C4-2B (cell line): Measurements from ENCODE around the gene ZNF160.
"Not testable (repeated sequence)": the region's sequence is repeated elsewhere in the genome, so short reads cannot be mapped to it uniquely, and the experiment has no call there.

ENCODE experiments used
- H3K27ac ChIP-seq: fragments of 450-650 bp; 2 replicates; pipeline ENCODE4 v1.5.1; 2017
- ZFX ChIP-seq: fragments of 450-650 bp; IDR thresholded peaks from 2 replicates; pipeline ENCODE4 v1.6.1; 2017
- TF ChIP-seq, protein P1 (sequence below): fragments of 450-650 bp; conservative IDR thresholded peaks from 2 replicates; pipeline ENCODE4 v1.5.1; 2017; ENCODE audit warnings: mild to moderate bottlenecking

The ZNF160 gene

DNA sequence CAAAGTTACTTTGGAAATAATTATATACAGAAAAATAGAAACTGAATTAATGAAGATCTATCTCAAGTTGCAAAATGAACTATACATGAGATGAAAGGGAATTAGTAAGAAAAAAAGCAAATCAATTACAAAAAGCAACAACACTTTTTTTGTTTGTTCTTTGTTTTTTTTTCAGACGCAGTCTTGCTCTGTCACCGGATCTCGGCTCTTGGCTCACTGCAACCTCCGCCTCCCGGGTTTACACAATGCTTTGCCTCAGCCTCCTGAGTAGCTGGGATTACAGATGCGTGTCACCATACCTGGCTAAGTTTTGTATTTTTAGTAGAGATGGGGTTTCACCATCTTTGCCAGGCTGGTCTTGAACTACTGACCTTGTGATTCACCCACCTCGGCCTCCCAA is 27.3 kb upstream of the ZNF160 start:
- H3K27ac ChIP-seq = no peak overlapping the region
- TF ChIP-seq, protein P1, sequence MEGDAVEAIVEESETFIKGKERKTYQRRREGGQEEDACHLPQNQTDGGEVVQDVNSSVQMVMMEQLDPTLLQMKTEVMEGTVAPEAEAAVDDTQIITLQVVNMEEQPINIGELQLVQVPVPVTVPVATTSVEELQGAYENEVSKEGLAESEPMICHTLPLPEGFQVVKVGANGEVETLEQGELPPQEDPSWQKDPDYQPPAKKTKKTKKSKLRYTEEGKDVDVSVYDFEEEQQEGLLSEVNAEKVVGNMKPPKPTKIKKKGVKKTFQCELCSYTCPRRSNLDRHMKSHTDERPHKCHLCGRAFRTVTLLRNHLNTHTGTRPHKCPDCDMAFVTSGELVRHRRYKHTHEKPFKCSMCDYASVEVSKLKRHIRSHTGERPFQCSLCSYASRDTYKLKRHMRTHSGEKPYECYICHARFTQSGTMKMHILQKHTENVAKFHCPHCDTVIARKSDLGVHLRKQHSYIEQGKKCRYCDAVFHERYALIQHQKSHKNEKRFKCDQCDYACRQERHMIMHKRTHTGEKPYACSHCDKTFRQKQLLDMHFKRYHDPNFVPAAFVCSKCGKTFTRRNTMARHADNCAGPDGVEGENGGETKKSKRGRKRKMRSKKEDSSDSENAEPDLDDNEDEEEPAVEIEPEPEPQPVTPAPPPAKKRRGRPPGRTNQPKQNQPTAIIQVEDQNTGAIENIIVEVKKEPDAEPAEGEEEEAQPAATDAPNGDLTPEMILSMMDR = no peak
- no peak for TF ChIP-seq ZFX

DNA sequence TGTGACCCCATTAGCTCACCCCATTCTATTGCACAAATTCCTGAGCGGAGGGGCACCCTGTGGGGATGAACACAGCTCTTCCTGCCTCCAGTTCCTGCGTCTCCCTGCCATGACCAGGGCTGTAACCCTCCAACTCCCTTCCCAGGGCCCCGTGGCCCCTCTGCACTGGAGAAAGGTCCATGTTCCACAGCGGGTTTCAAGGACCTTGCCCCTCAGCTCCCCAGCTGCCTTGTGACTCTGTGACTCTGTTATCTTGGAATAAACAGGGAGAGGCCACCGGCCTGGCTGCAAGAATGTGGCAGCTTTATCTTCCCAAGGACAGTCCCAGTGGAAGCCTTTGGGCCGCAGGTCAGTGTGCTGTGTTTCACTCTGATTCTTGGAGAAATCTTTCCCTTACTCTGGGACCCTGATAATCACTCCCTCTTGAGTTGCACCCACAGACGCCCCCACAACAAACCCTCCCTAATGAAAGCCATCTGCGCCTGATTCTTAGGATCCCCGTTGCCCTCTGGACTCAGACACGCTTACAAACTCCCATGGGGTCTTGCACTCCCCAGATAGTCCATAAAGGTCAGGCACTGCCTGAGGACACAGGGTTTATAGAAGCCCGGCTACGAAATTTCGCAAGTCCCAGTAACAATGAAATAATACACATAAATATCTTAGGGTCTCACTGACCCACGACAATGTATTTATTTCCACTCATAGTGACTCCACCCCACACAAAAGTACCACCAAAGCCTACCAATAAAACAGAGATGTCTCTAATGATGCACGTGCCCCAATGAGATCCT is 23.7 kb upstream of the ZNF160 start:
- H3K27ac ChIP-seq = not testable (repeated sequence)

DNA sequence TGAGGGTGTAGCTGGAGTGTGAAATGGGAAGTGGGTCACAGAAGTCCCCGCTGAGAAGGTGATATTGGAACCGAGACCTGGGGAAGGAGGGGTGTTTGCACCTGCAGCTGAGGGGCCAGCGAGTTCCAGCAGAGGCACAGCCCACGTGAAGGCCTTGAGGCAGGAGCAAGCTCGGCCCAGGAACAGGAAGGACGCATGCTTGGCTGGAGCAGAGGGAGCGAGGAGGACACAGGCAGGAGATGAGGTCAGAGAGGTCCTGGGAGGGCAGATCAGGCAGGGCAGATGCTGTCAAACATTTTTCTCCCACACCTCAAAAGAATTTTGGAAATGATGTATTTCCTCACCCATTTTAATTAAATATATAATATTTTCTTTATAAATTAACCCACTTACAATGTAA is 20.2 kb upstream of the ZNF160 start:
- no peak overlapping the region for H3K27ac ChIP-seq
- TF ChIP-seq ZFX = no peak
- TF ChIP-seq, protein P1 = no peak

DNA sequence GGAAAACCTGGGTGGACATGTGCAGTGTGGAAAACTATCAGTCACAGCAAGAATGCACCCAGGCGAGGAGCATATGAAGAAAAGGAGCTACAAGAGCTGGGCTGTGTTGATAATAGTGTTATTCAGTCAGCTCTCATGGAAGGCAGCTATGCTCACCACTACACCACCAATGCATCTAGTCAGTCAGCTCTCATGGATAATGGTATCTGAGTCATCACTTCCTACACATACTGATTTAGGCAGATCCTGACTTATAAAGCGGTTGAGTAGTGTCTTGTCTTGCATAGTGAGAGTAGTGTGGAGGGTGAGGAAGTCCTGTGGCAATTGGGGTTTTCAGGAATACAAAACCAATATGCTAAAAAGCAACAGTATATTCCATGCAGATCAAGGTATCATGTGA is 9.1 kb upstream of the ZNF160 start:
- no peak for TF ChIP-seq ZFX
- TF ChIP-seq, protein P1 = no peak
- H3K27ac ChIP-seq = no peak overlapping the region

DNA sequence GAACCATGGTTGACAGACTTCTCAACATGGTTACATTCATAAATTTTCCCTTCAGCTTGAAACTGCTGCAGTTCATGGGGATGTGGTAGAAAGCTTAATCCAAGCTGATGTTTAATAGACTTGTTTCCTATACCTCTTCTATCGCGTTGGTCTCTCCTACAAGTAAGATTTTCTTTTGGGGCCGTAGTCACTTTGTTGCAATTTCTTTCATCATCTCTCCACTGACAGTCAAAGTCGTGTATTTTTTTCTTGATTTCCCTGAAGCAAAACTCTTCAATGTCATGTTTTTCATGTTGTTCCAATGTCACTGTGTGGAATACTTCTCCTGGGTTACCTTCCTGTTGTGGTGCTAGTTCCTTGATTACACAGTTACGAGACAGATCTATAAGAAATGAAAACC is 6.3 kb upstream of the ZNF160 start:
- H3K27ac ChIP-seq = no peak overlapping the region
- no peak for TF ChIP-seq ZFX

DNA sequence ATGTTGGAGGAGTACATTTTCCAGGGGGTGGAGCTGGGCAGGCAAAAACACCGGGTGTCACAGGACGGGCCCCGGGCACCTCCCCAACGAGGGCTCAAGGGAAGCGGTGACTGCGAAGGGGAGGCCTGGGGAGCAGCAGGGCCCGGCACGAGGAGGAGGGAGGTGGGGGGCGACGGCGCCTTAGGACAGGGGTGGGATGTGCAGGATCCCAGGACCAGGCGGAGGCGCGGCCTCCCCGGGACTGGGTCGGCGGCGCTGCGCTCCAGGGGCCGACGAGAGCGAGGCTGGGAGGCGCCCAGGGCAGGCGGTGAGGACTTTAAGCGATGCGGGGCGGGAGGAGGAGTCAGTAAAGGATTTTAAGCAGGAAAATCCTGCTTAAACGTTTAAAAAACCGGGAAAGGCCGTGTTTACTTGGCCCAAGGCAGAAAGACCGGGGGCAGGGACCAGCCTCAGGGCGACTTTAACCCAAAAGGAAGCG is 427 bp downstream of the ZNF160 start:
- H3K27ac ChIP-seq = peak overlapping the region; percentile 77
- TF ChIP-seq ZFX = peak; percentile 71
- TF ChIP-seq, protein P1 = no peak

DNA sequence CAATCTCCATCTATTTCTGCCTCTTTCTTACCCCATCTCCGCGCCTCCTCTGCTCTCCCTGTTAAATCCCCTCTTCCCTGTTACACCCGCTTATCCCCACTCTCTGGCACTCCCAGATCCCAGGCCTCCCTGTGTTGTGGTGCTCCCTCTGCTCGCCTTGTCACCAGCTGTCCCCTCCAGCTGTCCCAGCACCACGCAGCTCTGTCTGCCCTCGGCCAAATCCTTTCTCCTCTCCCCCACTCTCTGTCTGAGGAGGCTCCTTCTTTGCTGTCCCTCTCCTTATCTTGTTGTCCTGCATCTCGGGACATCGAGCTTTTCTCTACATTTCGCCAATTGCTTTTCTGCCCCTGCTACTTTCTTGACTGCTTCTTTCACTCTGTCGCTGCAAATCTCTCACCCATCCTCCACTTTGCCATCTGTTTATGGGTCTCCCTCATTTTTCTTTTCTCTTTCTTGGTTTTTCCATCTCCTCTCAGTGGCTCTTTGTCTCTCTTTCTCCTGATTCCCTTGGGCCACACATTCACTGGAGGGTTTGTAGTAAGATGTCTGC is 941 bp downstream of the ZNF160 start:
- H3K27ac ChIP-seq = peak overlapping the region; percentile 77

DNA sequence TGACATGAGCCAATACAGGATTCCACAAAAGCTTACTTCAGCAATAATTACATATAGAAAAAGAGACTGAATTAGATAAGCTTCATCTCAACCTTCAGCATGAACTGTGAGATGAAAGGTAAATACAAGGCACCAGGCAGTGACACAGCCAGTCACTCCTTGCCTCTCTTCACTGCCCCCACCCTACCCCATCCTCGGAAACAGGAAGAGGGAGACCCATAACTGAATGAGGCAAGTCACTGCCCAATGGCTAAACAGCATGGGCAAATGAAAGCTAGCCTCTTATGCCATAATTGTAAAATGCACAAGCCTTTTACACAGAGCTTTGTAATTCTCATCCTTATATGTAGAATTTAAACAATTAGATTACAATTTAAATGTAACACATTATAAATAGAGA is 1.7 kb downstream of the ZNF160 start:
- H3K27ac ChIP-seq = no peak overlapping the region

More for the DNA sequence above, 941 bp downstream of the ZNF160 start:
- no peak for TF ChIP-seq ZFX
- TF ChIP-seq, protein P1 = no peak

DNA sequence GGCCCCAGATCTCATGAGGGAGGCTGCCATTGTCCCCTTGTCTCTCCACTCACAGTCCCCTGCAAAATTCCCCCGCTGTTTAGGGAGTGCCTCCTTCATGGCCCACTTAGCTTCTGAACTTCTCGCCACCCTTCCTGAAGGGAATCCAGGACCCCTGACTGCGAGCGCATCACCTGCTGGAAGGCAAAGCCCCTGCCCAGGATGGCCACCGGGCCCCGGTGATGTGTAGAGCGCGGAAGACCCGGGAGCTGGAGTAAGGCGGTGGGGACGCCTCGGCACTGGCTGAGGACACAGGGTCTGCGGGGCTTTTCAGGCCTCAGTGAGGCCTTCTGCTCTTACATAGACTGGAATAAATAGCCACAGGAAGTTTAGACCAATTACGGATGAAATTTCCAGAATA is 4.7 kb downstream of the ZNF160 start:
- not testable (repeated sequence) for H3K27ac ChIP-seq

More for the DNA sequence above, 1.7 kb downstream of the ZNF160 start:
- no peak for TF ChIP-seq ZFX

DNA sequence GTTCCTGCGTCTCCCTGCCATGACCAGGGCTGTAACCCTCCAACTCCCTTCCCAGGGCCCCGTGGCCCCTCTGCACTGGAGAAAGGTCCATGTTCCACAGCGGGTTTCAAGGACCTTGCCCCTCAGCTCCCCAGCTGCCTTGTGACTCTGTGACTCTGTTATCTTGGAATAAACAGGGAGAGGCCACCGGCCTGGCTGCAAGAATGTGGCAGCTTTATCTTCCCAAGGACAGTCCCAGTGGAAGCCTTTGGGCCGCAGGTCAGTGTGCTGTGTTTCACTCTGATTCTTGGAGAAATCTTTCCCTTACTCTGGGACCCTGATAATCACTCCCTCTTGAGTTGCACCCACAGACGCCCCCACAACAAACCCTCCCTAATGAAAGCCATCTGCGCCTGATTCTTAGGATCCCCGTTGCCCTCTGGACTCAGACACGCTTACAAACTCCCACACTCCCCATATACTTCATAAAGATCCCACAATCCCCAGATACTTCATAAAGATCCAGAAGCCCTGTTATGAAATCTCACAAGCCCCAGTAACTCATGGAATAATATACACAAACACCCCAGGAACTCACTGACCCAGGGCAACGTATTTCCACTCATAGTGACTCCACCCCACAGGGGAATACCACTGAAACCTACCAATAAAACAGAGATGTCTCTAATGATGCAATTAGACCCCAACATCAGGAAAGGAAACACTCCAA is 6.1 kb downstream of the ZNF160 start:
- not testable (repeated sequence) for H3K27ac ChIP-seq

DNA sequence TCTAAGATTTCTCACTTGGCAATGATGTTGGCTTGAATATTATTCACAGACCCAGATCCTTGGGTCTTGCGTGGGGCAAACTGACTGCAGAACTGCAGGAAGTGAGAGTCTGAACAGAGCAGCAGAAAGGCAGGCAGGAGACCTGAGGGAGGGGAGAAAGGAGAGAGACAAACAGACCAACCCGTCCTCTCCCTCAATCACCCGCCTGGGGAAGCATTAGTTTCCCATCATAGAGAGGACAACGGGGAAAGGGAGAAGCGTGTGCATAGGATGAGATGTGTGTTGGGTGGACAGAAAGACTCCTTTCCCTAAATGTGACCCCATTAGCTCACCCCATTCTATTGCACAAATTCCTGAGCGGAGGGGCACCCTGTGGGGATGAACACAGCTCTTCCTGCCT is 6.6 kb downstream of the ZNF160 start:
- H3K27ac ChIP-seq = not testable (repeated sequence)
